HepG2 (cell line): Measurements from ENCODE around the gene CPEB4. TPM values are rescaled to one million over a fixed set of nuclear protein-coding genes. Genes with fewer than 3 reads are reported as not detected.

ENCODE experiments used
- CBFB ChIP-seq: sonication (generic); formaldehyde crosslinking; IDR thresholded peaks from 2 replicates; pipeline ENCODE4 v1.4.0; 2020; ENCODE audit warnings: missing genetic modification reagents
- FOXA3 ChIP-seq: IDR thresholded peaks from 2 replicates; pipeline ENCODE4 v1.6.1; 2016; ENCODE audit warnings: missing genetic modification reagents, missing compliant biosample characterization
- FOXM1 ChIP-seq: sonication (generic); formaldehyde crosslinking; IDR thresholded peaks from 2 replicates; pipeline ENCODE4 v1.5.0; 2020; ENCODE audit warnings: missing genetic modification reagents
- GMEB1 ChIP-seq: sonication (generic); formaldehyde crosslinking; IDR thresholded peaks from 2 replicates; pipeline ENCODE4 v1.5.1; 2020; ENCODE audit warnings: missing genetic modification reagents, mild to moderate bottlenecking, borderline replicate concordance
- GZF1 ChIP-seq: sonication (generic); formaldehyde crosslinking; IDR thresholded peaks from 2 replicates; pipeline ENCODE4 v1.5.1; 2020; ENCODE audit warnings: mild to moderate bottlenecking, missing genetic modification reagents
- HOXA7 ChIP-seq: sonication (generic); formaldehyde crosslinking; IDR thresholded peaks from 2 replicates; pipeline ENCODE4 v1.8.1; 2022; ENCODE audit warnings: mild to moderate bottlenecking, missing genetic modification reagents, moderate library complexity
- KLF12 ChIP-seq: sonication (generic); formaldehyde crosslinking; IDR thresholded peaks from 2 replicates; pipeline ENCODE4 v1.4.0; 2020; ENCODE audit warnings: missing genetic modification reagents, borderline replicate concordance
- MED13 ChIP-seq: sonication (generic); formaldehyde crosslinking; IDR thresholded peaks from 2 replicates; pipeline ENCODE4 v1.5.0; 2020; ENCODE audit warnings: missing genetic modification reagents
- MEF2D ChIP-seq: sonication (generic); formaldehyde crosslinking; IDR thresholded peaks from 2 replicates; pipeline ENCODE4 v1.5.1; 2020; ENCODE audit warnings: mild to moderate bottlenecking, missing genetic modification reagents
- MZF1 ChIP-seq: sonication (generic); formaldehyde crosslinking; IDR thresholded peaks from 2 replicates; pipeline ENCODE4 v1.8.1; 2023; ENCODE audit warnings: mild to moderate bottlenecking, missing genetic modification reagents, borderline replicate concordance
- NCOA1 ChIP-seq: sonication (generic); formaldehyde crosslinking; IDR thresholded peaks from 2 replicates; pipeline ENCODE4 v1.9.0; 2021; ENCODE audit warnings: missing genetic modification reagents
- RXRA ChIP-seq: sonication (generic); formaldehyde crosslinking; IDR thresholded peaks from 2 replicates; pipeline ENCODE4 v1.5.1; 2020; ENCODE audit warnings: missing genetic modification reagents
- SOX13 ChIP-seq, 3 experiments: fragments of 450-650 bp in 1 of 3; sonication (generic) in 1 of 3; formaldehyde crosslinking in 1 of 3; IDR thresholded peaks in 2 of 3; conservative IDR thresholded peaks in 1 of 3; 2 replicates each; pipeline versions ENCODE4 v1.5.0 to v1.6.1; 2016 to 2020; ENCODE audit warnings: antibody characterized with exemption in 1 of 3, mild to moderate bottlenecking in 1 of 3, missing compliant biosample characterization in 1 of 3, missing genetic modification reagents in 1 of 3, moderate library complexity in 1 of 3
- SRSF9 ChIP-seq: fragments of 200-400 bp; formaldehyde crosslinking; IDR thresholded peaks from 2 replicates; pipeline ENCODE4 v1.6.1; 2018; ENCODE audit warnings: borderline replicate concordance, mild to moderate bottlenecking, low read depth, low read length; ENCODE audit not compliant: insufficient read depth, poor library complexity, severe bottlenecking
- ZBTB33 ChIP-seq: sonication (generic); formaldehyde crosslinking; IDR thresholded peaks from 2 replicates; pipeline ENCODE4 v1.4.0; 2020; ENCODE audit warnings: missing genetic modification reagents
- ZBTB44 ChIP-seq: sonication (generic); formaldehyde crosslinking; IDR thresholded peaks from 2 replicates; pipeline ENCODE4 v1.4.0; 2020; ENCODE audit warnings: missing genetic modification reagents
- ZBTB7B ChIP-seq: sonication (generic); formaldehyde crosslinking; IDR thresholded peaks from 2 replicates; pipeline ENCODE4 v1.4.0; 2020; ENCODE audit warnings: missing genetic modification reagents
- ZFP1 ChIP-seq: IDR thresholded peaks from 2 replicates; pipeline ENCODE4 v1.6.1; 2016
- ZNF205 ChIP-seq: IDR thresholded peaks from 2 replicates; pipeline ENCODE4 v1.6.1; 2018; ENCODE audit warnings: missing biosample characterization, missing genetic modification reagents
- ZNF501 ChIP-seq: sonication (generic); formaldehyde crosslinking; IDR thresholded peaks from 2 replicates; pipeline ENCODE4 v1.5.1; 2020; ENCODE audit warnings: mild to moderate bottlenecking, moderate library complexity, missing genetic modification reagents
- ZNF543 ChIP-seq: sonication (generic); formaldehyde crosslinking; IDR thresholded peaks from 2 replicates; pipeline ENCODE4 v1.4.0; 2020; ENCODE audit warnings: mild to moderate bottlenecking, missing genetic modification reagents
- ZNF652 ChIP-seq: IDR thresholded peaks from 2 replicates; pipeline ENCODE4 v1.6.1; 2016; ENCODE audit warnings: low read depth, borderline replicate concordance
- ZNF879 ChIP-seq: sonication (generic); formaldehyde crosslinking; IDR thresholded peaks from 2 replicates; pipeline ENCODE4 v1.8.1; 2023; ENCODE audit warnings: missing genetic modification reagents
- ZSCAN31 ChIP-seq: sonication (generic); formaldehyde crosslinking; IDR thresholded peaks from 2 replicates; pipeline ENCODE4 v1.5.0; 2020; ENCODE audit warnings: low read depth, mild to moderate bottlenecking, missing genetic modification reagents
- polyA plus RNA-seq, 8 experiments: library from polyadenylated mRNA; depleted of rRNA in 3 of 8; stranded (reverse) in 7 of 8; unstranded in 1 of 8; fragments of >200 nt; fragmentation: Illumina TruSeq in 4 of 8; extraction: Trizol in 4 of 8; gene quantifications; 2 replicates each; pipeline versions ENCODE4 v1.2.1 to v1.2.3, GENCODE V29; 2011 to 2016; ENCODE audit warnings: low read depth in 4 of 8, missing spikeins in 1 of 8, mixed read lengths in 1 of 8; ENCODE audit not compliant: insufficient read depth in 1 of 8
- total RNA-seq, 5 experiments: library from RNA; depleted of rRNA; stranded (reverse); fragments of >200 nt; fragmentation: Illumina TruSeq; extraction: Trizol; gene quantifications; 2 replicates each; pipeline ENCODE4 v1.2.3, GENCODE V29; 2016; ENCODE audit warnings: low read depth in 1 of 5
- TF ChIP-seq, protein P1 (sequence below): IDR thresholded peaks from 2 replicates; pipeline ENCODE4 v1.6.1; 2016; ENCODE audit warnings: missing compliant biosample characterization, missing genetic modification reagents, borderline replicate concordance

The CPEB4 gene
- total and polyA plus RNA-seq, 2 of the 13 experiments (the other 11 are each of a cell fraction or from before 2014, with no cell fraction given), result 7.7 to 26.7 TPM

- no peak for TF ChIP-seq SRSF9
- TF ChIP-seq KLF12 (CRISPR knock-in tag), result no peak
- no peak for TF ChIP-seq MZF1 (CRISPR knock-in tag)
- no peak for TF ChIP-seq GZF1 (CRISPR knock-in tag)
- TF ChIP-seq HOXA7 (CRISPR knock-in tag), result no peak
- no peak; the same call in 1 of the 2 replicates for TF ChIP-seq GMEB1
- no peak for TF ChIP-seq ZNF652
- no peak for TF ChIP-seq FOXM1
- TF ChIP-seq ZNF501 (CRISPR knock-in tag), result peak; percentile 74
- no peak for TF ChIP-seq NCOA1 (CRISPR knock-in tag)
- 0 out of 2 replicates have a peak, but pooled peaks have one; percentile 39 for TF ChIP-seq ZBTB7B (CRISPR knock-in tag)
- TF ChIP-seq, protein P1, sequence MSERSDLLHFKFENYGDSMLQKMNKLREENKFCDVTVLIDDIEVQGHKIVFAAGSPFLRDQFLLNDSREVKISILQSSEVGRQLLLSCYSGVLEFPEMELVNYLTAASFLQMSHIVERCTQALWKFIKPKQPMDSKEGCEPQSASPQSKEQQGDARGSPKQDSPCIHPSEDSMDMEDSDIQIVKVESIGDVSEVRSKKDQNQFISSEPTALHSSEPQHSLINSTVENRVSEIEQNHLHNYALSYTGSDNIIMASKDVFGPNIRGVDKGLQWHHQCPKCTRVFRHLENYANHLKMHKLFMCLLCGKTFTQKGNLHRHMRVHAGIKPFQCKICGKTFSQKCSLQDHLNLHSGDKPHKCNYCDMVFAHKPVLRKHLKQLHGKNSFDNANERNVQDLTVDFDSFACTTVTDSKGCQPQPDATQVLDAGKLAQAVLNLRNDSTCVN, result no peak
- no peak for TF ChIP-seq ZFP1 (CRISPR knock-in tag)
- TF ChIP-seq RXRA, result 0 out of 2 replicates have a peak, but pooled peaks have one; percentile 9
- no peak for TF ChIP-seq CBFB (CRISPR knock-in tag)
- TF ChIP-seq MED13 (CRISPR knock-in tag), result no peak
- TF ChIP-seq ZNF543 (CRISPR knock-in tag), result no peak
- no peak for TF ChIP-seq ZBTB44 (CRISPR knock-in tag)
- no peak for TF ChIP-seq ZSCAN31 (CRISPR knock-in tag)
- no peak for TF ChIP-seq ZNF879 (CRISPR knock-in tag)
- 0 out of 2 replicates have a peak, but pooled peaks have one; percentile 5 for TF ChIP-seq ZBTB33 (CRISPR knock-in tag)
- TF ChIP-seq ZNF205 (CRISPR knock-in tag), result no peak
- no peak for TF ChIP-seq SOX13 (IDR thresholded peaks at IDR 0.05)
- TF ChIP-seq SOX13 (CRISPR knock-in tag; conservative IDR thresholded peaks at IDR 0.05 in 1 of 2, IDR thresholded peaks at IDR 0.05 in 1 of 2), result peak in 1 of 2 experiments; percentile 13; a peak in 1 of 4 replicates
- TF ChIP-seq MEF2D (CRISPR knock-in tag), result no peak
- peak; percentile 15; the same call in 1 of the 2 replicates for TF ChIP-seq FOXA3 (CRISPR knock-in tag)
Observed at GRCh38 chr5:173972925-173973615, 84.9 kb downstream of the CPEB4 start (continued).
